Measurements from ENCODE around the gene TMEM35A. TPM values are rescaled to one million over a fixed set of nuclear protein-coding genes. Genes with fewer than 3 reads are reported as not detected.

The TMEM35A gene
- total RNA-seq, 2 donors from 2014 or later = 0.96 to 3.9 TPM

DNA sequence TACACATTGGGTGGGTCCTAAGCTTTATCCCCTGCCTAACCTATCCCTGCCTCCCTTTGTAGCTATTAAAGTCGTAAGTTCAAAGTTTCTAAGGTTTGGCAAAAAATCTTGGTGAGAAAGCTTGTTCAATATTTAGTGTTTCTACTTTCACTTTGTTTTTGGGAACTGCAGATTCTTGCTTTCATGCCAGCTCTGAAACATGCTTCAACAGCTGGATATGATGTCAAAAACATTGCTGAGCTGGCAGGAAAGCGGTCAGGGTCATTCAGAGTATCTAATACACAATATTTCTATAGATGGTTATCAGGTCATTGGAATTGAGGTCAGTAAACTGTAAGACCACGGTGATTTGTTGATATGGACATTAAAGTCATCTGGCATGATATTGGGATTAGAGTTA is 39.0 kb downstream of the TMEM35A start:
- Histone ChIP-seq H3K4me1 (no peaks in the 10 kb centered on the region), H3K36me3 (no peaks in the 10 kb centered on the region), H3K27me3 (no peaks in the 10 kb centered on the region), H3K9me3 (no peaks in the 10 kb centered on the region), H3K27ac (no peak overlapping the region), H3K4me3 (no peak overlapping the region), H3K9ac (ENCODE audit: low read depth in 2 of 2, low read length in 2 of 2) (no peak overlapping the region)
- TF ChIP-seq, protein P1, sequence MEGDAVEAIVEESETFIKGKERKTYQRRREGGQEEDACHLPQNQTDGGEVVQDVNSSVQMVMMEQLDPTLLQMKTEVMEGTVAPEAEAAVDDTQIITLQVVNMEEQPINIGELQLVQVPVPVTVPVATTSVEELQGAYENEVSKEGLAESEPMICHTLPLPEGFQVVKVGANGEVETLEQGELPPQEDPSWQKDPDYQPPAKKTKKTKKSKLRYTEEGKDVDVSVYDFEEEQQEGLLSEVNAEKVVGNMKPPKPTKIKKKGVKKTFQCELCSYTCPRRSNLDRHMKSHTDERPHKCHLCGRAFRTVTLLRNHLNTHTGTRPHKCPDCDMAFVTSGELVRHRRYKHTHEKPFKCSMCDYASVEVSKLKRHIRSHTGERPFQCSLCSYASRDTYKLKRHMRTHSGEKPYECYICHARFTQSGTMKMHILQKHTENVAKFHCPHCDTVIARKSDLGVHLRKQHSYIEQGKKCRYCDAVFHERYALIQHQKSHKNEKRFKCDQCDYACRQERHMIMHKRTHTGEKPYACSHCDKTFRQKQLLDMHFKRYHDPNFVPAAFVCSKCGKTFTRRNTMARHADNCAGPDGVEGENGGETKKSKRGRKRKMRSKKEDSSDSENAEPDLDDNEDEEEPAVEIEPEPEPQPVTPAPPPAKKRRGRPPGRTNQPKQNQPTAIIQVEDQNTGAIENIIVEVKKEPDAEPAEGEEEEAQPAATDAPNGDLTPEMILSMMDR (IDR thresholded peaks at IDR 0.05) = no peak
- DNase-seq = no peak
- intact Hi-C loops (cut with DNase I) = no loop called here

- no peaks in the 10 kb centered on the region for H3K9me3 ChIP-seq
- H3K27me3 ChIP-seq = no peaks in the 10 kb centered on the region
- TF ChIP-seq, protein P1 (IDR thresholded peaks at IDR 0.05) = no peak
- DNase-seq = no peak
- no peak overlapping the region for H3K27ac ChIP-seq
- intact Hi-C loops (cut with DNase I) = no loop called here
- H3K36me3 ChIP-seq = no peaks in the 10 kb centered on the region
- H3K4me1 ChIP-seq = no peaks in the 10 kb centered on the region
- H3K4me3 ChIP-seq = no peak overlapping the region
- no peak overlapping the region for H3K9ac ChIP-seq (ENCODE audit: low read depth in 2 of 2, low read length in 2 of 2)
Measured at GRCh38 chrX:101136235-101136634, 57.6 kb downstream of the TMEM35A start.

Other genes starting within 250 kb of the TMEM35A start
- 100 to 1,000 TPM in 1 of 2 donors, 10 to 100 TPM in 1; 84.6 to 128 TPM for gene NOX1, start 204.5 kb upstream of the TMEM35A start, total RNA-seq
- 1 to 10 TPM; 1.0 to 2.7 TPM for gene XKRX, start 150.0 kb upstream of the TMEM35A start, total RNA-seq
- gene ARL13A, start 109.2 kb upstream of the TMEM35A start, total RNA-seq = not detected
- gene TRMT2B, start 26.8 kb upstream of the TMEM35A start, total RNA-seq = 10 to 100 TPM; 19.0 to 24.8 TPM
- 10 to 100 TPM in 1 of 2 donors, 1 to 10 TPM in 1; 5.3 to 16.1 TPM for gene CENPI, start 19.3 kb downstream of the TMEM35A start, total RNA-seq
- gene DRP2, start 140.9 kb downstream of the TMEM35A start, total RNA-seq = 1 to 10 TPM in 1 of 2 donors, under 1 TPM in 1; 0.37 to 1.1 TPM
- gene TAF7L, start 212.5 kb downstream of the TMEM35A start, total RNA-seq = not detected

All from colonic mucosa (tissue), 4 donors.